Loucy (cell line): ENCODE data around the gene F2RL3.

Experiments
- EZH2phosphoT487 ChIP-seq: fragments of 200-600 bp; IDR thresholded peaks from 2 replicates; pipeline ENCODE4 v1.6.1; 2018; ENCODE audit warnings: antibody characterized with exemption, mild to moderate bottlenecking, moderate library complexity, borderline replicate concordance
- TF ChIP-seq, protein P1 (sequence below): fragments of 200-600 bp; sonication (generic); conservative IDR thresholded peaks from 2 replicates; pipeline ENCODE4 v1.5.1; 2014; ENCODE audit warnings: mild to moderate bottlenecking, antibody characterized with exemption, low read length

DNA sequence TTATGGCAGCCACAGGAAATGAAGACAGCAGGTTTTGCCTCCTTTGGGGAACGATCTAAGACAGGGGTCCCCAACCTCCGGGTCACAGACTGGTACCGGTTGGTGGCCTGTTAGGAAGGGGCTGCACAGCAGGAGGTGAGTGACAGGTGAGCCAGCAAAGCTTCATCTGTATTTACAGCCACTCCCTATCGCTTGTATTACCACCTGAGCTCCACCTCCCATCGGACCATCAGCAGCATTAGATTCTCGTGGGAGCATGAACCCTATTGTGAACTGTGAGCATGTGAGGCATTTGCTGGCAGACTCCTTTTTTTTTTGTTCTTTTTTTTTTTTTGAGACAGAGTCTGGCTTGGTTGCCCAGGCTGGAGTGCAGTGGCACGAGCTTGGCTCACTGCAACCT is 22.2 kb downstream of the F2RL3 start:
- TF ChIP-seq, protein P1, sequence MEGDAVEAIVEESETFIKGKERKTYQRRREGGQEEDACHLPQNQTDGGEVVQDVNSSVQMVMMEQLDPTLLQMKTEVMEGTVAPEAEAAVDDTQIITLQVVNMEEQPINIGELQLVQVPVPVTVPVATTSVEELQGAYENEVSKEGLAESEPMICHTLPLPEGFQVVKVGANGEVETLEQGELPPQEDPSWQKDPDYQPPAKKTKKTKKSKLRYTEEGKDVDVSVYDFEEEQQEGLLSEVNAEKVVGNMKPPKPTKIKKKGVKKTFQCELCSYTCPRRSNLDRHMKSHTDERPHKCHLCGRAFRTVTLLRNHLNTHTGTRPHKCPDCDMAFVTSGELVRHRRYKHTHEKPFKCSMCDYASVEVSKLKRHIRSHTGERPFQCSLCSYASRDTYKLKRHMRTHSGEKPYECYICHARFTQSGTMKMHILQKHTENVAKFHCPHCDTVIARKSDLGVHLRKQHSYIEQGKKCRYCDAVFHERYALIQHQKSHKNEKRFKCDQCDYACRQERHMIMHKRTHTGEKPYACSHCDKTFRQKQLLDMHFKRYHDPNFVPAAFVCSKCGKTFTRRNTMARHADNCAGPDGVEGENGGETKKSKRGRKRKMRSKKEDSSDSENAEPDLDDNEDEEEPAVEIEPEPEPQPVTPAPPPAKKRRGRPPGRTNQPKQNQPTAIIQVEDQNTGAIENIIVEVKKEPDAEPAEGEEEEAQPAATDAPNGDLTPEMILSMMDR = no peak
- no peak for TF ChIP-seq EZH2phosphoT487
